Stomach (tissue), 4 donors: ENCODE results near the gene POTEJ.
"Not testable (repeated sequence)": the region's sequence is repeated elsewhere in the genome, so short reads cannot be mapped to it uniquely, and the experiment has no call there.

Experiments
- POLR2AphosphoS5 ChIP-seq, 3 donors: sonication (generic); formaldehyde crosslinking; IDR thresholded peaks; one replicate each; pipeline ENCODE4 v1.6.1; 2016; ENCODE audit warnings: antibody characterized with exemption in 3 of 3
- TF ChIP-seq, protein P1 (sequence below), 7 experiments: fragments of 450-650 bp in 4 of 7; fragments of 200-600 bp in 3 of 7; sonication (generic) in 3 of 7; IDR thresholded peaks; one replicate each; pipeline ENCODE4 v1.5.1; 2016 to 2019; ENCODE audit warnings: antibody characterized with exemption in 7 of 7, control low read depth in 2 of 7, mild to moderate bottlenecking in 1 of 7

- not testable (repeated sequence) for TF ChIP-seq POLR2AphosphoS5 (IDR thresholded peaks at IDR 0.05)
- TF ChIP-seq, protein P1, sequence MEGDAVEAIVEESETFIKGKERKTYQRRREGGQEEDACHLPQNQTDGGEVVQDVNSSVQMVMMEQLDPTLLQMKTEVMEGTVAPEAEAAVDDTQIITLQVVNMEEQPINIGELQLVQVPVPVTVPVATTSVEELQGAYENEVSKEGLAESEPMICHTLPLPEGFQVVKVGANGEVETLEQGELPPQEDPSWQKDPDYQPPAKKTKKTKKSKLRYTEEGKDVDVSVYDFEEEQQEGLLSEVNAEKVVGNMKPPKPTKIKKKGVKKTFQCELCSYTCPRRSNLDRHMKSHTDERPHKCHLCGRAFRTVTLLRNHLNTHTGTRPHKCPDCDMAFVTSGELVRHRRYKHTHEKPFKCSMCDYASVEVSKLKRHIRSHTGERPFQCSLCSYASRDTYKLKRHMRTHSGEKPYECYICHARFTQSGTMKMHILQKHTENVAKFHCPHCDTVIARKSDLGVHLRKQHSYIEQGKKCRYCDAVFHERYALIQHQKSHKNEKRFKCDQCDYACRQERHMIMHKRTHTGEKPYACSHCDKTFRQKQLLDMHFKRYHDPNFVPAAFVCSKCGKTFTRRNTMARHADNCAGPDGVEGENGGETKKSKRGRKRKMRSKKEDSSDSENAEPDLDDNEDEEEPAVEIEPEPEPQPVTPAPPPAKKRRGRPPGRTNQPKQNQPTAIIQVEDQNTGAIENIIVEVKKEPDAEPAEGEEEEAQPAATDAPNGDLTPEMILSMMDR (IDR thresholded peaks at IDR 0.05): not testable (repeated sequence)
These were observed 37.0 kb upstream of the POTEJ start for GRCh38 chr2:130574230-130574629.
